K562 (cell line): ENCODE results near the gene ATP6V0E1. TPM values are rescaled to one million over a fixed set of nuclear protein-coding genes. Genes with fewer than 3 reads are reported as not detected.
A peak's percentile ranks its signal among the peaks of the same experiment; 100 is the strongest.

Experiments
- ATAC-seq: fragments of 200-7000 bp; cut with Tn5 transposase; 3 replicates; pipeline ENCODE4 v1.9.1; 2020; ENCODE audit warnings: moderate library complexity
- BruUV-seq: library from RNA; stranded (reverse); fragments of 400-500 nt; replicated peaks from 2 replicates; lab custom pipeline; 2021; lab: Mats Ljungman, UMichigan
- CTCF ChIA-PET: fragments of 300-600 bp; formaldehyde crosslinking; extraction: SDS; loops from one replicate; lab custom pipeline; 2021; ENCODE audit warnings: low intra/inter-chr PET ratio; lab: Yijun Ruan, JAX
- POLR2A ChIA-PET: fragments of 300-600, 350-650 bp; sonication (Branson Sonifier 250); formaldehyde crosslinking; extraction: SDS; loops from one replicate; lab custom pipeline; 2021; ENCODE audit warnings: antibody characterized with exemption, inconsistent platforms; lab: Yijun Ruan, JAX
- DNase-seq, 4 experiments: peaks; one replicate each; pipeline versions ENCODE4 v3.0.0 to v3.0.0-alpha.2; 2011 to 2018; ENCODE audit warnings: low spot score in 3 of 4, mixed read lengths in 3 of 4; ENCODE audit errors: extremely low read depth in 1 of 4
- FAIRE-seq: peaks from 2 replicates; lab custom pipeline; 2011; peaks lifted over from hg19 to GRCh38; lab: Jason Lieb, UNC
- H2AFZ ChIP-seq: 2 replicates; pipeline ENCODE4 v1.6.0; 2011; ENCODE audit warnings: low read depth, low read length, control low read depth, inconsistent platforms
- H3K27ac ChIP-seq: fragments of 200-600 bp; 3 replicates; pipeline ENCODE4 v1.8.0; 2011; ENCODE audit warnings: low read depth, mild to moderate bottlenecking, control low read depth, inconsistent platforms, low read length, moderate library complexity, mixed read lengths; ENCODE audit errors: extremely low read depth
- H3K27me3 ChIP-seq, 2 experiments: fragments of 300-600 bp in 1 of 2; 2 replicates in 1 of 2; 3 replicates in 1 of 2; pipeline versions ENCODE4 v1.6.0 to v1.8.0; 2011; ENCODE audit warnings: inconsistent platforms in 2 of 2, low read length in 2 of 2, mild to moderate bottlenecking in 1 of 2, mixed read lengths in 1 of 2, moderate library complexity in 1 of 2; ENCODE audit not compliant: control insufficient read depth in 2 of 2, insufficient read depth in 2 of 2
- H3K36me3 ChIP-seq: fragments of 300-600 bp; 3 replicates; pipeline ENCODE4 v1.8.0; 2011; ENCODE audit warnings: mild to moderate bottlenecking, low read length, inconsistent platforms; ENCODE audit not compliant: control insufficient read depth, insufficient read depth
- H3K4me1 ChIP-seq, 2 experiments: fragments of 200-600 bp in 1 of 2; replicated peaks in 1 of 2; 2 replicates in 1 of 2; 3 replicates in 1 of 2; pipeline versions ENCODE4 v1.5.1 to v1.8.0; 2011; ENCODE audit warnings: inconsistent platforms in 2 of 2, low read length in 2 of 2, mild to moderate bottlenecking in 1 of 2, mixed read lengths in 1 of 2, moderate library complexity in 1 of 2; ENCODE audit not compliant: control insufficient read depth in 2 of 2, insufficient read depth in 2 of 2
- H3K4me2 ChIP-seq: 2 replicates; pipeline ENCODE4 v1.6.1; 2011; ENCODE audit warnings: low read length, control low read depth, inconsistent platforms, mixed read lengths; ENCODE audit not compliant: insufficient read depth
- H3K4me3 ChIP-seq: fragments of 200-600 bp; sonication (generic), shearing (Covaris generic); 2 replicates; pipeline ENCODE4 v1.5.1; 2016; ENCODE audit warnings: control low read depth, inconsistent platforms
- H3K79me2 ChIP-seq: fragments of 200-600 bp; 3 replicates; pipeline ENCODE4 v1.8.0; 2011; ENCODE audit warnings: low read length, inconsistent platforms; ENCODE audit not compliant: control insufficient read depth, insufficient read depth
- H3K9ac ChIP-seq, 2 experiments: 2 replicates each; pipeline versions ENCODE4 v1.6.0 to v1.6.1; 2011; ENCODE audit warnings: low read depth in 2 of 2, low read length in 2 of 2, control low read depth in 1 of 2, inconsistent platforms in 1 of 2, mild to moderate bottlenecking in 1 of 2, mixed read lengths in 1 of 2; ENCODE audit not compliant: insufficient read depth in 1 of 2
- H3K9me1 ChIP-seq: one replicate; pipeline ENCODE4 v1.6.0; 2011; ENCODE audit warnings: inconsistent platforms, mild to moderate bottlenecking, low read length, moderate library complexity; ENCODE audit not compliant: control insufficient read depth, insufficient read depth
- H3K9me3 ChIP-seq: replicated peaks from 2 replicates; pipeline ENCODE4 v1.5.1; 2011; ENCODE audit warnings: low read depth, low read length, inconsistent platforms; ENCODE audit not compliant: control insufficient read depth, insufficient read depth
- H4K20me1 ChIP-seq: replicated peaks from 2 replicates; pipeline ENCODE4 v1.6.1; 2011; ENCODE audit warnings: low read length, inconsistent platforms, mixed read lengths; ENCODE audit not compliant: control insufficient read depth, insufficient read depth
- HDAC3 ChIP-seq: fragments of 450-650 bp; IDR thresholded peaks from 2 replicates; pipeline ENCODE4 v1.6.1; 2018; ENCODE audit warnings: borderline replicate concordance, mild to moderate bottlenecking, moderate library complexity; ENCODE audit not compliant: partially characterized antibody
- MCM2 ChIP-seq: fragments of 450-650 bp; IDR thresholded peaks from 2 replicates; pipeline ENCODE4 v1.6.1; 2017; ENCODE audit warnings: low read depth, mild to moderate bottlenecking
- PYGO2 ChIP-seq: fragments of 450-650 bp; IDR thresholded peaks from 2 replicates; pipeline ENCODE4 v1.6.1; 2016; ENCODE audit warnings: mild to moderate bottlenecking, missing genetic modification characterization, moderate library complexity, missing compliant biosample characterization
- STAG1 ChIP-seq: sonication (generic); formaldehyde crosslinking; IDR thresholded peaks from 2 replicates; pipeline ENCODE4 v1.5.0; 2020; ENCODE audit warnings: missing genetic modification reagents, borderline replicate concordance
- ZNF121 ChIP-seq: sonication (generic); formaldehyde crosslinking; conservative IDR thresholded peaks from 2 replicates; pipeline ENCODE4 v1.8.0; 2022; ENCODE audit warnings: missing genetic modification reagents
- ZNF143 ChIP-seq: sonication (generic); formaldehyde crosslinking; IDR thresholded peaks from 2 replicates; pipeline ENCODE4 v1.9.0; 2022; ENCODE audit warnings: mild to moderate bottlenecking, missing genetic modification reagents
- ZNF277 ChIP-seq: fragments of 250-450 bp; sonication (Bioruptor Pico); IDR thresholded peaks from 2 replicates; pipeline ENCODE4 v1.8.0; 2022; ENCODE audit warnings: inconsistent platforms, mild to moderate bottlenecking, moderate library complexity, borderline replicate concordance
- ZNF445 ChIP-seq: fragments of 250-450 bp; sonication (Bioruptor Pico); IDR thresholded peaks from 2 replicates; pipeline ENCODE4 v1.4.0; 2020; ENCODE audit warnings: low read depth, mild to moderate bottlenecking, moderate library complexity
- ZNF655 ChIP-seq: fragments of 250-450 bp; sonication (Bioruptor Pico); IDR thresholded peaks from 2 replicates; pipeline ENCODE4 v1.5.0; 2021
- WGBS: fragments of 100-300 bp; shearing (Covaris generic); methylation state at CpG from one replicate; pipeline ENCODE4 v1.1.6; 2016; ENCODE audit warnings: low coverage, mixed read lengths; ENCODE audit not compliant: insufficient coverage; ENCODE audit errors: missing lambda C conversion rate; 5-methylcytosine and 5-hydroxymethylcytosine counted together
- in situ Hi-C: fragments of 300-500 bp; cut with MboI; formaldehyde crosslinking; loops from 4 replicates; pipeline ENCODE4 v1.15.0; 2018; ENCODE audit warnings: inconsistent platforms, mixed read lengths
- intact Hi-C: fragments of 100-400 bp; cut with micrococcal nuclease; formaldehyde crosslinking; loops from 2 replicates; pipeline ENCODE4 v1.14.2; 2022
- polyA plus RNA-seq, 8 experiments: library from polyadenylated mRNA; depleted of rRNA in 4 of 8; stranded (reverse) in 5 of 8; unstranded in 3 of 8; fragments of >200 nt; fragmentation: Nextera tagmentation in 2 of 8; fragmentation: Illumina TruSeq in 1 of 8; extraction: Ambion mirVana in 2 of 8; extraction: Trizol in 1 of 8; gene quantifications; 2 replicates each; pipeline versions ENCODE4 v1.2.1 to v1.2.3, GENCODE V29; 2011 to 2014; ENCODE audit warnings: inconsistent platforms in 1 of 8, missing spikeins in 1 of 8
- total RNA-seq, 7 experiments: library from RNA; depleted of rRNA in 6 of 7; stranded (reverse); fragments of >200 nt in 6 of 7; fragmentation: Illumina TruSeq in 2 of 7; extraction: Trizol in 2 of 7; gene quantifications; 2 replicates each; pipeline versions ENCODE4 v1.2.1 to v1.2.3, GENCODE V29; 2011 to 2021; ENCODE audit warnings: low replicate concordance in 1 of 7

Gene ATP6V0E1
- total and polyA plus RNA-seq, 9 of the 15 experiments (the other 6 are each of a cell fraction or from before 2014, with no cell fraction given): 63.8 to 395 (median 112) TPM

GRCh38 chr5:173020643-173021042 lies 37.1 kb downstream of the ATP6V0E1 start:
- intact Hi-C loops (loop anchor here (2.0 kb wide), 1 partner anchor 36 kb away; the partner anchor contains the start of gene CREBRF), in situ Hi-C loops (no loop called here)
- POLR2A ChIA-PET: interaction anchor here (0.9 kb wide), 2 partner anchors 9 to 37 kb away, joined by 3 read pairs; partner anchors contain the start of gene ATP6V0E1
- CTCF ChIA-PET: no interaction called here
- 96% methylated on average over 9 of the region's 9 CpGs for WGBS
- Histone ChIP-seq H3K4me2 (no peak overlapping the region), H3K9me1 (no peaks in the 10 kb centered on the region), H3K4me1 (peaks cover 5 to 20% of the 10 kb centered on the region in 2 experiments; a peak in 4 of 5 replicates), H4K20me1 (0 out of 2 replicates have a peak, but pooled peaks cover 9% of the 10 kb centered on the region), H3K79me2 (peaks cover 73% of the 10 kb centered on the region), H3K27me3 (no peaks in the 10 kb centered on the region), H3K9ac (peak overlapping the region in 1 of 2 experiments; percentile 14; a peak in 1 of 4 replicates), H3K27ac (peak overlapping the region; percentile 66; the same call in 2 of the 3 replicates), H3K4me3 (no peak overlapping the region), H3K9me3 (no peaks in the 10 kb centered on the region), H2AFZ (no peak overlapping the region), H3K36me3 (peaks cover 53% of the 10 kb centered on the region)
- FAIRE-seq (no peak), ATAC-seq (no peak), DNase-seq (no peak)
- BruUV-seq: no TSS peak
- TF ChIP-seq ZNF655 (CRISPR knock-in tag) (no peak), HDAC3 (no peak), PYGO2 (tag) (no peak), ZNF277 (no peak), STAG1 (CRISPR knock-in tag) (no peak), ZNF143 (CRISPR knock-in tag) (no peak), MCM2 (no peak), ZNF445 (CRISPR knock-in tag) (no peak), ZNF121 (CRISPR knock-in tag) (no peak)
